Measurements from ENCODE around the gene TULP4.

Gene TULP4

GRCh38 chr6:158448856-158449255 is 136.6 kb downstream of the TULP4 start (continued):
- no peak for TF ChIP-seq ZNF521 (tag by site-specific recombination; IDR thresholded peaks at IDR 0.05)

GRCh38 chr6:158452191-158452590 is 139.9 kb downstream of the TULP4 start:
- H3K4me3 ChIP-seq (ENCODE audit: low read depth, low read length): no peak overlapping the region
- H3K27ac ChIP-seq (ENCODE audit: extremely low read depth, low read depth, low read length): no peak overlapping the region
- H3K9me3 ChIP-seq (ENCODE audit: control insufficient read depth, insufficient read depth, low read depth, low read length): no peaks in the 10 kb centered on the region
- TF ChIP-seq ZNF664 (tag by site-specific recombination; IDR thresholded peaks at IDR 0.05) (no peak), ZNF449 (tag by site-specific recombination; IDR thresholded peaks at IDR 0.05) (no peak), ZNF394 (tag by site-specific recombination; IDR thresholded peaks at IDR 0.05; ENCODE audit: borderline replicate concordance) (no peak), PRDM4 (tag by site-specific recombination; IDR thresholded peaks at IDR 0.05) (no peak), ZSCAN23 (tag by site-specific recombination; IDR thresholded peaks at IDR 0.05) (no peak), ZNF624 (tag by site-specific recombination; IDR thresholded peaks at IDR 0.05) (no peak), PRDM1 (tag by site-specific recombination; IDR thresholded peaks at IDR 0.05) (no peak), ZNF2 (tag by site-specific recombination; IDR thresholded peaks at IDR 0.05) (no peak), MZF1 (tag by site-specific recombination; IDR thresholded peaks at IDR 0.05; ENCODE audit: borderline replicate concordance) (no peak), ZNF335 (tag by site-specific recombination; conservative IDR thresholded peaks at IDR 0.05) (no peak)
- TF ChIP-seq, protein P1, sequence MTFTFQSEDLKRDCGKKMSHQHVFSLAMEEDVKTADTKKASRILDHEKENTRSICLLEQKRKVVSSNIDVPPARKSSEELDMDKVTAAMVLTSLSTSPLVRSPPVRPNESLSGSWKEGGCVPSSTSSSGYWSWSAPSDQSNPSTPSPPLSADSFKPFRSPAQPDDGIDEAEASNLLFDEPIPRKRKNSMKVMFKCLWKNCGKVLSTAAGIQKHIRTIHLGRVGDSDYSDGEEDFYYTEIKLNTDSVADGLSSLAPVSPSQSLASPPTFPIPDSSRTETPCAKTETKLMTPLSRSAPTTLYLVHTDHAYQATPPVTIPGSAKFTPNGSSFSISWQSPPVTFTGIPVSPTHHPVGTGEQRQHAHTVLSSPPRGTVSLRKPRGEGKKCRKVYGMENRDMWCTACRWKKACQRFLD (tag by site-specific recombination; IDR thresholded peaks at IDR 0.05): no peak
- ChIA-PET CTCF (no interaction called here), POLR2A (no interaction called here)
- peaks cover 0 to 31% of the 10 kb centered on the region in 2 experiments; a peak in 1 of 3 replicates for H3K36me3 ChIP-seq (ENCODE audit: control insufficient read depth in 2 of 2, insufficient read depth in 1 of 2, low read length in 2 of 2)
- no peaks in the 10 kb centered on the region for H3K4me1 ChIP-seq (ENCODE audit: control insufficient read depth, insufficient read depth, low read length)

- no peaks in the 10 kb centered on the region for H3K9me3 ChIP-seq (ENCODE audit: control insufficient read depth, insufficient read depth, low read depth, low read length)
- ChIA-PET CTCF (interaction anchor here (1.3 kb wide), 1 partner anchor 10 kb away, joined by 3 read pairs; no protein-coding TSS in a partner anchor), POLR2A (no interaction called here)
- TF ChIP-seq KLF10 (tag by site-specific recombination; IDR thresholded peaks at IDR 0.05) (no peak), ZNF132 (tag by site-specific recombination; IDR thresholded peaks at IDR 0.05; ENCODE audit: borderline replicate concordance) (no peak), PRDM4 (tag by site-specific recombination; IDR thresholded peaks at IDR 0.05) (no peak), ZBTB20 (tag by site-specific recombination; IDR thresholded peaks at IDR 0.05) (no peak), ZBTB1 (tag by site-specific recombination; IDR thresholded peaks at IDR 0.05) (no peak), ZNF391 (tag by site-specific recombination; IDR thresholded peaks at IDR 0.05; ENCODE audit: borderline replicate concordance, low read depth) (no peak), ZNF658 (tag by site-specific recombination; IDR thresholded peaks at IDR 0.05) (no peak), REPIN1 (tag by site-specific recombination; IDR thresholded peaks at IDR 0.05; ENCODE audit: low read depth) (no peak)
- peaks cover 0 to 13% of the 10 kb centered on the region in 2 experiments; a peak in 1 of 3 replicates for H3K36me3 ChIP-seq (ENCODE audit: control insufficient read depth in 2 of 2, insufficient read depth in 1 of 2, low read length in 2 of 2)
- no peak overlapping the region for H3K27ac ChIP-seq (ENCODE audit: extremely low read depth, low read depth, low read length)
- no peak overlapping the region for H3K4me3 ChIP-seq (ENCODE audit: low read depth, low read length)
- peaks cover 7% of the 10 kb centered on the region; the same call in 1 of the 2 replicates for H3K4me1 ChIP-seq (ENCODE audit: control insufficient read depth, insufficient read depth, low read length)
Observed at GRCh38 chr6:158457131-158457530, 144.9 kb downstream of the TULP4 start.

Data from HEK293 (cell line).